Measurements from ENCODE around the gene SLIT3.
"Not testable (repeated sequence)": the region's sequence is repeated elsewhere in the genome, so short reads cannot be mapped to it uniquely, and the experiment has no call there.

The SLIT3 gene

DNA sequence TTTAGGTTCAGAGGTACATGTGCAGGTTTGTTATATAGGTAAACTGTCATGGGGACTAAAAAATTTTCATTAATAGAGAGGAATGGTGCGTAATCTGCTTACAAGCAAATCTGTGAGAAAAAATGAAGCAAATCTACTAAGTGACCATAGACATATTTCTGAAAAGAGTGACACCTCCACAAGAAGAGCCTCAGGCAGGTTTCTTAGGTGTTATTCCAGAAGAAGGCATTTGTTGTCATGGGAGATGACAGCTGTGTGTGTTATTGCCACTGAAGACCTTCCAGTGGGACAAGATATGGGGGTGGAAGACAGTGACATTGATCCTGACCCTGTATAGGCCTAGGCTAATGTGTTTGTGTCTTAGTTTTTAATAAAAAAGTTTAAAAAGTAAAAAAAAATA is 652.9 kb downstream of the SLIT3 start:
- DNase-seq, result no peak

DNA sequence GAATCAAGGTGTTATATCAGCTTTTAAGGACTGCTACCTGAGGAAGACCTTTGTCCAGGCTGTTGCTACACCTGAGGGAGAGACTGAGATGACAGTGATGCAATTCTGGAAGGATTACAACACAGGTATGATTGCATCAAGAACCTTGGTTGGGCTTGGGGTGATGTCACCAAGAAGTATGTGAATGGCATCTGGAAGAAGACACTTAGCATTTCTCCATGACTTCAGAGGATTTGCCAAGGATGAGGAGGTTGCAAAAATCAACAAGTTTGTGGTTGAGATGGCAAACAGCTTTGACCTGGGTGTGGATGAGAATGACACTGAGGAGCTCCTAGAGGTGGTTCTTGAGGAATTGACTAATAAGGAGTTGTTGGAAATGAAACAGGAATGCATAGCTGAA is 653.9 kb downstream of the SLIT3 start:
- DNase-seq, result no peak

DNA sequence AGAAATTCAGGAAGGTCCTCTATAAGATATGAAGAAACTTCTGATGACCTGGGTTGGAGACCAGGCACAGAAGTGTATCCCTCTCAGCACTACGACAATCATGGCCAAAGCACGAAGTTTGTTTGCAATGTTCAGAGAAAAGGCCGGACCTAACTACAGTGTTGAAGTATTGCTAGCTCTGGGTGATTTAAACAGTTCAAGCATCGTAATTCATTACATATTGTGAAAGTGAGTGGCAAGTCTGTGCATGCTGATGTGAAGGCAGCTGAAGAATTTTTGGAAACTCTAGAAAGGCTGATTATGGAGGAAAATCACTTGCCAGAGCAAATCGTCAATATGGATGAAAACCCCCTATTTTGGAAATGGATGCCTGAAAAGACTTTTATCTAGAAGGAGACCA is 654.6 kb downstream of the SLIT3 start:
- DNase-seq, result no peak

DNA sequence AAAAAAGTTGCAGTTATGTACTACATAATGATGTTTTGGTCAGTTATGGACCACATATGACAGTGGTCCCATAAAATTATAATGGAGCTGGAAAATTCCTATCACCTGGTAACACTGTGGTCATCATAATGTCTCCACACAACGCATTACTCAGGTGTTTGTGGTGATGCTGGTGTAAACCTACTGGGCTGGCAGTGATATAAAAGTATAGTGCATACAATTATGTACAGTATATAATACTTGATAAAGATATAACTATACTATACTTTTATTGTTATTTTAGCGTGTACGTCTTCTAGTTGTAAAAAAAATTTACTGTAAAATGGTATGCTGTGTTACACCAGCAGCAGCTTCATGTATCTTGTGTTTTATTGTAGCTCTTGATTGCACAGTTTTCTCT is 655.7 kb downstream of the SLIT3 start:
- no peak for DNase-seq

DNA sequence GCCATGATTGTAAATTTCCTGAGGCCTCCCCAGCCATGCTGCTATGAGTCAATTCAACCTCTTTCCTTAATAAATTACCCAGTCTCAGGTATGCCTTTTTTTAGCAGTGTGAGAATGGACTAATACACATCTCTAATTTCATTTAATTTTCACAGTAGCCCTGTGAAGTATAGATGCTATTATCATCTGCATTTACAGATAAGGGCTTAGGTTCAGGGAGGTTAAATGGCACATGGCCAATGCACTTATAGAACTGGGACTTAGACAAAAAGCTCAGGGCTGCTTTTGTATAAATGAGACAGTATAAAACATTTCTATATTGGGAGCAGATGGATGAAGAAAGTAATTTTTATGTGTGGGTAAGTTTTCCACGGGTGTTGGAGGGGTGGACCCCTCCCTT is 658.9 kb downstream of the SLIT3 start:
- no peak for DNase-seq

DNA sequence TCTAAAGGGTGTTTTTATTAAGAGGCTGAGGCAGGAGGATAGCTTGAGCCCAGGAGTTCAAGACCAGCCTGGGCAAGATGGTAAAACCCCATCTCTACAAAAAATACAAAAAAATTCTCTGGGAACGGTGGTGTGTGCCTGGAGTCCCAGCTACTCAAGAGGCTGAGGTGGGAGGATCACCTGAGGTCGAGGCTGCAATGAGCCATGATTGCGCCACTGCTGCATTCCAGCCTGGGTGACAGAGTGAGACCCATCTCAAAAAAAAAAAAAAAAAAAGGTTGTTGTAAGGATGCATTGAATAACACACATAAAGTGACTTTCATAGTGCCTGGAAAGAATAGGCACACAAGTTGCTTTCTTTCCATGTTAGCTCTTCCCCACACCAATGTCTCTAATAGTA is 662.1 kb downstream of the SLIT3 start:
- DNase-seq, result not testable (repeated sequence)

DNA sequence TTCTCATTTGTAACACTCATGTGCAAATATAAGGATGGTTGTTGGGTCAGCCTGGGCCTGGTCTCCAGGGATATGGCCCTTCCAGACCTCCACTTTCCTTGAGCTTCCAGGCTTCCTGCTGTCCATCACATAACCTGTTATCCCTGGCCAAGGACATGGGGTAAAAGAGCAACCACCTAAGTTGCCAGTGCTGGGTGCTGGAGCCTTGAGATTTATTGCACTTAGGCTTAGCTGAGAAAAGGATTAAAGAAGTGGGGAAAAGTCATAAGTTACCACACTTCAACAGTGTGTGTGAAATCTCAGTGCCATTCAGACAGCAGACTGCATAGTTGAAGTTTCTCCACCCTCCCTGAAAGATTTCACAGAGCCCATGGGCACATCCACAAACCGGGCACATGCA is 663.1 kb downstream of the SLIT3 start:
- no peak for DNase-seq

DNA sequence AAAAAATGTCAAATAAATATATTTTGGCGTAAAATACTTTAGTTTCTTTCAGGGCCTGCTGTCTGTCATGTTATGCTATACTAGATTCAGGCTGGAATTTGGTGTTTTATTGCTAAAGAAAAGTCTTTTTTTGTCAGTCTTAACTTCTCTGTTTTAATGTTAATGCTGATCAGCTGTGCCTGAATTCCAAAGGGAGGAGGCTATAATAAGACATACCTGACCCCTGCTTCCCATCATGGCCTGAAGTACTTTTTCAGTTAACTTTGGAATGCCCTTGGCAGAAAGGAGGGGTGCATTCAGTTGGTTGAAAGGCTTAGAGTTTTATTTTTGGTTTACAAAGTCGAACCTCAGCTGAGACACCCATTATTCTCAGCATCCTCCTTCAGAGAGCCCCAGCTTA is 663.7 kb downstream of the SLIT3 start:
- DNase-seq, result no peak

DNA sequence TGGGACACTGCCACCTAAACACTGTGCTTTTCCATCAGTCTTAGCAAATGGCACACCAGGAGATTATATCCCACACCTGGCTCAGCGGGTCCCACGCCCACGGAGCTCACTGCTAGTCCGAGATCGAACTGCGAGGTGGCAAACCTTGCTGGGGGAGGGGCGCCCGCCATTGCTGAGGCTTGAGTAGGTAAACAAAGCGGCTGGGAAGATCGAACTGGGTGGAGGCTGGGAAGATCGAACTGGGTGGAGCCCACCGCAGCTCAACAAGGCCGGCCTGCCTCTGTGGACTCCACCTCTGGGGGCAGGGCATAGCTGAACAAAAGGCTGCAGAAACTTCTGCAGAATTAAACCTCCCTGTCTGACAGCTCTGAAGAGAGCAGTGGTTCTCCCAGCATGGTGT is 670.0 kb downstream of the SLIT3 start:
- not testable (repeated sequence) for DNase-seq

DNA sequence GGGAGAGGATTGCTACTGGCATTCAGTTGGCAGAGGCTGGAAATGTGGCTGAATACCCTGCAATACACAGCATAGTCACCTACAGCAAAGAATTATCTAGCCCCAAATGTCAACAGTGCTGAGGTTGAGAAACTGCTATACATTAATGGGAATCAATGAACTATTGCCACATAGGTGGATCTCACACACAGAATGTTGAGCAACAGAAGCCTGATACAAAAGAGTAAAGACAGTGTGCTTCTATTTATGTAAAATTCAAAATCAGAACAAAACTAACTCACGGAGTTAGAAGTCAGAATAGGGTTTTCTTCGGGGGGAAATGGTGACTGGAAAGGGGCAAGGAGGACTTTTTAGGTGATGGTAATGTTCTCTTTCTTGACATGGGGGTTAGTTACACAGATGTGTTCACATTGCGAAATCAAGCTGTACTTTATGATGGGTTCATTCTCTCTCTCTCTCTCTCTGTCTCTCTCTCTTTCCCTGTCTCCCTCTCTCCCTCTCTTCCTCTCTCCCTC is 676.0 kb downstream of the SLIT3 start:
- no peak for DNase-seq

DNA sequence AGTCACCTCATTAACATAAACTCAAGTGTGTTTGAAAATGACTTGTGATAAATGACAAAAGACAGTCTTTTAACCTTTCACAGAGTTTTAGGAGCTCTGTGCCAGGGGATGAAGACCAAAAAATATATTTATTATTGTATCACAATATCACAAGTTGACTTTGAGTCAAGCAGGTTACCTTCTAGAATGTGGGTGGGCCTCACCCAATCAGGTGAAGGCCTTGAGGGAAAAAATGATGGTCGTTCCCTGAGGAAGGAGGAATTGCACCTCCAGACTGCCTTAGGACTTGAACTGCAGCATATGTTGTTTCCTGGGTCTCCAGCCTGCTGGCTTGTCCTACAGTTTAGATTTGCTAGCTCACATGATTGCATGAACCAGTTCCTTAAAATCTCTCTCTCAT is 680.1 kb downstream of the SLIT3 start:
- no peak for DNase-seq

DNA sequence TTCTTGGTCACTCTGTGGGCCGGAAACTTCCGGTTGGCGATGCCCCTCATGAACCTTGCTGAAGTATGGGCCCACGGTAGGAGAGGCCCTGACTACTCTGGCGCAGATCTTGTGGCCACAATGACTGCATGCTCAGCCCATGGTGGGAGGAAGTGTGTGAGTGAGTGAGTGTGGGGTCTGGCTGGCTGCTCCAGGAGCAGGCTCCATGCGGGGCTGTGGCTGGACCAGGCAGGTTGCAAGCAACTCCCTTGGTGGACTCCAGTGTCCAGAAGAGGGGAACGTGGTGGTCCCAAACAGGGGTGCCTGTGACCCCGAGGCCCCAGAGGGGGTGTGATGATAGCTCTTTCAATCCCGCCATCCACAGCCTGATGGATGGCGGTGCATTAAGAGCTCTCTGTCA is 686.3 kb downstream of the SLIT3 start:
- DNase-seq, result no peak

DNA sequence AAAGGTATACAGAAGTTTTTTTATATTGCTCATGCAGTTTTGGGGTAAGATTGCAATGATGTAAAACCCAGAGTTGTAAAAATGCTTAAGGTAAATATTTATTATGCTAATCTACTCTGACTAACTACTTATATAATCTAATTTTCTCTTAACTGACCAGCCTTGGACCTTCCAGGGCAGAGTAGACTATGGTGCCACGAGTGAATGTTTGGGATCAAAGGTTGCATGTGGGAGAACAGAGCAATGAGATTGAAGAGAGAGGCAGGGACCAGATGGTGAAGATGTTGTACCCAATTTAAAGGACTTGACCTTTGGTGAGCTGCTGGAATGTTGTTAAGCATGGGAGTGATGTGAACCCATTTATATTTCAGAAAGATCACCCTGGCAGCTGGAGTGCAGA is 686.9 kb downstream of the SLIT3 start:
- DNase-seq, result no peak

DNA sequence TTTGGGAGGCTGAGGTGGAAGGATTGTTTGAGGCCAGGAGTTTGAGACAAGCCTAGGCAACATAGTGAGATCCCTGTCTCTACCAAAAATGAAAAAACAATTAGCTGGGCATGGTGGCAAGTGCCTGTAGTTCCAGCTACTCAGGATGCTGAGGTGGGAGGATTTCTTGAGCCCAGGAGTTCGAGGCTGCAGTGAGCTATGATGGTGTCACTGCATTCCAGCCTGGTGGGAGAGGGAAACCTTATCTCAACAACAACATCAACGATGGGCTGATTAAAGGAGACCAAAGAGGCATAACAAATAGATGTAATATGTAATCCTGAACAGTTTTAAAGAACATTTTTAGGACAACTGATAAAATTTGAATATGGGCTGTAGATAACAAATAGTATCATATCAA is 687.5 kb downstream of the SLIT3 start:
- no peak for DNase-seq

DNA sequence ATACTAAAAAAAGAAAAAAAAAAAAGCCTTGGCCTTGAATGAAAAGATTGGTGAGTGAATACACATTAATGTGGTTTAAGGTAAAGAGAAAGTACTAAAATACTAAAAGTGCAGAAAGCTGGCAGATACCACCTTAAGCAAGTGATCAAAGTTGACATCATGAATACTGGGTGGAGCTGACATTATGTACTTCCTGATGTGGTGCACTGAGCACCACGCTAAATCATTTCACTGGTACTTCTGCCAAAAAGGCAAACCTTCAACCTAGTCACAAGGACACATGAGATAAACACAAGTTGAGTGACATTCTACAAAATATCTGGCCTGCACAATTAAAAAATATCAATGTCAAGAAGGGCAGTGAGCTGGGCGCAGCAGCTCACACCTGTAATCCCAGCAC is 687.9 kb downstream of the SLIT3 start:
- peak; percentile 5 for DNase-seq

DNA sequence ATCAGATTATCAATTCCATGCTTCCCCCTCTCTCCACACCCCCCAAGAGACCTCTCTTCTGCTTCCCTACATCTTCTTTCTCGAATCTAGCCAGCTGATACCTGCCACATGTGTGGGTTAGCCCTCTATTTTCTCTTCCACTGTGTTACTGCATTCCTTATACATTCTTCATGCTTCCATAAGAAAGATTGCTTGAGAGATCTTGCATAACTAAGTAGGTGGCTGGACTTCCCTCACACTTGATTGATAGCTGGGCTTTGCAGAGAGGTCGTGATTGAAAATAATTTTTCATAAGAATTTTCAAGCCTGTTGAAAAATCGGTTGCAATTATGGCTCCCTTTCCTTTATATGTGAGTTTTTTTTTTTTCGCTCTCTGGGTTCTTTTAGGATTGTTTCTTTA is 688.8 kb downstream of the SLIT3 start:
- DNase-seq, result no peak

All from activated gamma-delta T cell treated with Interleukin-2 at 50 U/mL for 16 hours (primary cell).